ENCODE measurements around the gene RNF4. TPM values are rescaled to one million over a fixed set of nuclear protein-coding genes. Genes with fewer than 3 reads are reported as not detected.

The RNF4 gene
- total RNA-seq, 2 donors from 2014 or later = 112 to 136 TPM

- H3K27ac Mint-ChIP-seq = no peak overlapping the region
- H3K36me3 Mint-ChIP-seq = no peaks in the 10 kb centered on the region
- H3K27me3 Mint-ChIP-seq = no peaks in the 10 kb centered on the region
- H3K9me3 Mint-ChIP-seq = no peaks in the 10 kb centered on the region
- no peak overlapping the region for H3K4me3 Mint-ChIP-seq
- H3K4me1 Mint-ChIP-seq (ENCODE audit: low read depth in 2 of 2) = peaks cover 0 to 3% of the 10 kb centered on the region in 2 donors
- no peak for DNase-seq (ENCODE audit: low spot score)
- no peak for ATAC-seq
Measured at GRCh38 chr4:2443956-2444740, 24.8 kb upstream of the RNF4 start.

GRCh38 chr4:2445130-2445529 is 23.8 kb upstream of the RNF4 start:
- Mint-ChIP-seq H3K4me3 (no peak overlapping the region), H3K27ac (no peak overlapping the region), H3K36me3 (no peaks in the 10 kb centered on the region), H3K9me3 (no peaks in the 10 kb centered on the region), H3K4me1 (ENCODE audit: low read depth in 2 of 2) (peaks cover 0 to 3% of the 10 kb centered on the region in 2 donors), H3K27me3 (no peaks in the 10 kb centered on the region)
- ATAC-seq (no peak), DNase-seq (ENCODE audit: low spot score) (no peak)

GRCh38 chr4:2445571-2445970 is 23.3 kb upstream of the RNF4 start:
- no peak overlapping the region for H3K27ac Mint-ChIP-seq
- DNase-seq (ENCODE audit: low spot score) (no peak), ATAC-seq (no peak)
- H3K9me3 Mint-ChIP-seq = no peaks in the 10 kb centered on the region
- no peaks in the 10 kb centered on the region for H3K36me3 Mint-ChIP-seq
- peaks cover 0 to 3% of the 10 kb centered on the region in 2 donors for H3K4me1 Mint-ChIP-seq (ENCODE audit: low read depth in 2 of 2)
- no peaks in the 10 kb centered on the region for H3K27me3 Mint-ChIP-seq
- H3K4me3 Mint-ChIP-seq = no peak overlapping the region

GRCh38 chr4:2446656-2447564 is 22.0 kb upstream of the RNF4 start:
- ATAC-seq (no peak), DNase-seq (ENCODE audit: low spot score) (no peak)
- Mint-ChIP-seq H3K27ac (no peak overlapping the region), H3K9me3 (no peaks in the 10 kb centered on the region), H3K4me1 (ENCODE audit: low read depth in 2 of 2) (no peaks in the 10 kb centered on the region), H3K36me3 (no peaks in the 10 kb centered on the region), H3K4me3 (no peak overlapping the region), H3K27me3 (no peaks in the 10 kb centered on the region)

GRCh38 chr4:2448589-2448988 is 20.3 kb upstream of the RNF4 start:
- Mint-ChIP-seq H3K36me3 (no peaks in the 10 kb centered on the region), H3K27me3 (no peaks in the 10 kb centered on the region), H3K4me3 (no peak overlapping the region)

GRCh38 chr4:2449051-2449450 is 19.9 kb upstream of the RNF4 start:
- no peaks in the 10 kb centered on the region for H3K9me3 Mint-ChIP-seq
- H3K27me3 Mint-ChIP-seq = no peaks in the 10 kb centered on the region
- no peaks in the 10 kb centered on the region for H3K36me3 Mint-ChIP-seq
- no peak for DNase-seq (ENCODE audit: low spot score)
- H3K27ac Mint-ChIP-seq = no peak overlapping the region
- ATAC-seq = no peak
- no peaks in the 10 kb centered on the region for H3K4me1 Mint-ChIP-seq (ENCODE audit: low read depth in 2 of 2)
- H3K4me3 Mint-ChIP-seq = no peak overlapping the region

More at GRCh38 chr4:2448589-2448988, 20.3 kb upstream of the RNF4 start:
- Mint-ChIP-seq H3K9me3 (no peaks in the 10 kb centered on the region), H3K4me1 (ENCODE audit: low read depth in 2 of 2) (no peaks in the 10 kb centered on the region), H3K27ac (no peak overlapping the region)
- ATAC-seq (no peak), DNase-seq (ENCODE audit: low spot score) (no peak)

GRCh38 chr4:2449511-2450392 is 19.2 kb upstream of the RNF4 start:
- Mint-ChIP-seq H3K4me3 (no peak overlapping the region), H3K27ac (no peak overlapping the region)

GRCh38 chr4:2450394-2451035 is 18.4 kb upstream of the RNF4 start:
- Mint-ChIP-seq H3K4me3 (no peak overlapping the region), H3K36me3 (no peaks in the 10 kb centered on the region), H3K9me3 (no peaks in the 10 kb centered on the region), H3K27me3 (no peaks in the 10 kb centered on the region), H3K4me1 (ENCODE audit: low read depth in 2 of 2) (no peaks in the 10 kb centered on the region), H3K27ac (no peak overlapping the region)
- DNase-seq (ENCODE audit: low spot score) = no peak
- ATAC-seq = peak in 1 of 2 donors; percentile 14

More at GRCh38 chr4:2449511-2450392, 19.2 kb upstream of the RNF4 start:
- Mint-ChIP-seq H3K27me3 (no peaks in the 10 kb centered on the region), H3K9me3 (no peaks in the 10 kb centered on the region), H3K4me1 (ENCODE audit: low read depth in 2 of 2) (no peaks in the 10 kb centered on the region), H3K36me3 (no peaks in the 10 kb centered on the region)
- DNase-seq (ENCODE audit: low spot score) (no peak), ATAC-seq (no peak)

- H3K9me3 Mint-ChIP-seq = no peaks in the 10 kb centered on the region
- H3K36me3 Mint-ChIP-seq = no peaks in the 10 kb centered on the region
- H3K4me3 Mint-ChIP-seq = no peak overlapping the region
- H3K27ac Mint-ChIP-seq = no peak overlapping the region
- H3K4me1 Mint-ChIP-seq (ENCODE audit: low read depth in 2 of 2) = no peaks in the 10 kb centered on the region
- no peak for ATAC-seq
- no peaks in the 10 kb centered on the region for H3K27me3 Mint-ChIP-seq
- DNase-seq (ENCODE audit: low spot score) = no peak
Measured at GRCh38 chr4:2451036-2451520, 17.8 kb upstream of the RNF4 start.

- Mint-ChIP-seq H3K27me3 (no peaks in the 10 kb centered on the region), H3K4me3 (no peak overlapping the region), H3K36me3 (no peaks in the 10 kb centered on the region), H3K4me1 (ENCODE audit: low read depth in 2 of 2) (no peaks in the 10 kb centered on the region), H3K9me3 (no peaks in the 10 kb centered on the region), H3K27ac (no peak overlapping the region)
- DNase-seq (ENCODE audit: low spot score) (peak; percentile 45), ATAC-seq (peak; percentile 29 to 41)
Measured at GRCh38 chr4:2451821-2452785, 16.8 kb upstream of the RNF4 start.

- H3K27ac Mint-ChIP-seq = no peak overlapping the region
- ATAC-seq = no peak
Measured at GRCh38 chr4:2457481-2458295, 11.2 kb upstream of the RNF4 start.

More at GRCh38 chr4:2457481-2458295, 11.2 kb upstream of the RNF4 start:
- no peaks in the 10 kb centered on the region for H3K9me3 Mint-ChIP-seq
- peaks cover 6 to 8% of the 10 kb centered on the region in 2 donors for H3K4me1 Mint-ChIP-seq (ENCODE audit: low read depth in 2 of 2)
- DNase-seq (ENCODE audit: low spot score) = no peak
- H3K4me3 Mint-ChIP-seq = no peak overlapping the region
- peaks cover 6 to 8% of the 10 kb centered on the region in 2 donors for H3K27me3 Mint-ChIP-seq
- H3K36me3 Mint-ChIP-seq = no peaks in the 10 kb centered on the region

All from natural killer cell treated with Interleukin-12 subunit alpha and Interleukin-12 subunit beta and Interleukin-15 and Interleukin-18, amount 100 ng/mL, for 72 hours (primary cell).